Panc1 (cell line): ENCODE results near the gene RPS28. TPM values are rescaled to one million over a fixed set of nuclear protein-coding genes. Genes with fewer than 3 reads are reported as not detected.

ENCODE experiments used
- ATAC-seq: fragments of 200-7000 bp; cut with Tn5 transposase; 2 replicates; pipeline ENCODE4 v1.9.1; 2020; ENCODE audit warnings: mild to moderate bottlenecking, moderate library complexity
- BruUV-seq: library from RNA; stranded (reverse); fragments of 400-500 nt; replicated peaks from 2 replicates; lab custom pipeline; 2021; lab: Mats Ljungman, UMichigan
- CTCF ChIA-PET: fragments of 300-600 bp; sonication (Branson Sonifier 250); formaldehyde crosslinking; loops from one replicate; lab custom pipeline; 2022; ENCODE audit warnings: antibody characterized with exemption; lab: Charles Lee
- POLR2A ChIA-PET: fragments of 300-600 bp; sonication (Branson Sonifier 250); formaldehyde crosslinking; loops from one replicate; lab custom pipeline; 2022; ENCODE audit warnings: antibody characterized with exemption; lab: Charles Lee
- DNase-seq: peaks from one replicate; pipeline ENCODE4 v3.0.0-alpha.2; 2010; ENCODE audit warnings: low read depth, low spot score
- H3K27ac ChIP-seq: 2 replicates; pipeline ENCODE4 v1.5.1; 2011; ENCODE audit warnings: mild to moderate bottlenecking, low read length, inconsistent platforms
- H3K27me3 ChIP-seq: fragments of 200-500 bp; sonication (Bioruptor generic); 2 replicates; pipeline ENCODE4 v1.6.0; 2014; ENCODE audit warnings: low read length, inconsistent platforms; ENCODE audit not compliant: control insufficient read depth, insufficient read depth
- H3K36me3 ChIP-seq: fragments of 200-500 bp; sonication (Bioruptor generic); 2 replicates; pipeline ENCODE4 v1.5.1; 2014; ENCODE audit warnings: inconsistent platforms, mild to moderate bottlenecking, low read length, moderate library complexity; ENCODE audit not compliant: control insufficient read depth, insufficient read depth
- H3K4me1 ChIP-seq: 2 replicates; pipeline ENCODE4 v1.5.1; 2011; ENCODE audit warnings: inconsistent platforms, mild to moderate bottlenecking, low read length, moderate library complexity; ENCODE audit not compliant: control insufficient read depth, insufficient read depth
- H3K4me3 ChIP-seq, 2 experiments: 2 replicates each; pipeline ENCODE4 v1.5.1; 2011 to 2012; ENCODE audit warnings: low read depth in 2 of 2, low read length in 2 of 2, mild to moderate bottlenecking in 2 of 2, inconsistent platforms in 1 of 2, moderate library complexity in 1 of 2
- H3K9me3 ChIP-seq: fragments of 200-500 bp; sonication (Bioruptor generic); 2 replicates; pipeline ENCODE4 v1.5.1; 2014; ENCODE audit warnings: low read depth, mild to moderate bottlenecking, inconsistent platforms, low read length, moderate library complexity; ENCODE audit not compliant: control insufficient read depth, insufficient read depth
- POLR2AphosphoS5 ChIP-seq: IDR thresholded peaks from 2 replicates; pipeline ENCODE4 v1.6.1; 2012; ENCODE audit warnings: mild to moderate bottlenecking, low read depth, low read length, moderate library complexity
- REST ChIP-seq, 2 experiments: IDR thresholded peaks; 2 replicates each; pipeline ENCODE4 v1.6.1; 2011 to 2012; ENCODE audit warnings: low read depth in 2 of 2, control low read depth in 1 of 2, low read length in 1 of 2, mild to moderate bottlenecking in 1 of 2, moderate library complexity in 1 of 2; ENCODE audit not compliant: insufficient read depth in 1 of 2
- SIN3A ChIP-seq: IDR thresholded peaks from 2 replicates; pipeline ENCODE4 v1.6.1; 2012; ENCODE audit warnings: low read depth, mild to moderate bottlenecking, low read length, moderate library complexity, borderline replicate concordance; ENCODE audit not compliant: insufficient read depth
- TCF7L2 ChIP-seq: IDR thresholded peaks from 2 replicates; pipeline ENCODE4 v1.6.1; 2011; ENCODE audit warnings: mild to moderate bottlenecking, low read depth, low read length, inconsistent platforms
- in situ Hi-C: cut with HindIII; loops from 2 replicates; pipeline ENCODE4 v1.10.0; 2016; ENCODE audit warnings: low sequenced_read_pairs, low pct_unique_long_range_greater_than_20kb
- intact Hi-C: fragments of 100-400 bp; cut with micrococcal nuclease; formaldehyde crosslinking; loops from one replicate; pipeline ENCODE4 v1.10.0; 2022; ENCODE audit not compliant: unreplicated experiment
- total RNA-seq: library from RNA; stranded (reverse); gene quantifications from one replicate; pipeline ENCODE4 v1.2.1, GENCODE V29; 2021; ENCODE audit not compliant: unreplicated experiment
- TF ChIP-seq, protein P1 (sequence below): fragments of 450-650 bp; IDR thresholded peaks from 2 replicates; pipeline ENCODE4 v1.5.1; 2017; ENCODE audit warnings: mild to moderate bottlenecking

RPS28 gene
- total RNA-seq, 1 experiment from 2014 or later, result 1,096 TPM

- intact Hi-C loops (no loop called here), in situ Hi-C loops (no loop called here)
- Histone ChIP-seq H3K27ac (no peak overlapping the region), H3K4me1 (no peaks in the 10 kb centered on the region), H3K4me3 (no peak overlapping the region), H3K36me3 (no peaks in the 10 kb centered on the region), H3K9me3 (no peaks in the 10 kb centered on the region), H3K27me3 (no peaks in the 10 kb centered on the region; the same call in 1 of the 2 replicates)
- ATAC-seq (no peak), DNase-seq (no peak)
- BruUV-seq, result no TSS peak
- CTCF ChIA-PET, result no interaction called here
- TF ChIP-seq, protein P1, sequence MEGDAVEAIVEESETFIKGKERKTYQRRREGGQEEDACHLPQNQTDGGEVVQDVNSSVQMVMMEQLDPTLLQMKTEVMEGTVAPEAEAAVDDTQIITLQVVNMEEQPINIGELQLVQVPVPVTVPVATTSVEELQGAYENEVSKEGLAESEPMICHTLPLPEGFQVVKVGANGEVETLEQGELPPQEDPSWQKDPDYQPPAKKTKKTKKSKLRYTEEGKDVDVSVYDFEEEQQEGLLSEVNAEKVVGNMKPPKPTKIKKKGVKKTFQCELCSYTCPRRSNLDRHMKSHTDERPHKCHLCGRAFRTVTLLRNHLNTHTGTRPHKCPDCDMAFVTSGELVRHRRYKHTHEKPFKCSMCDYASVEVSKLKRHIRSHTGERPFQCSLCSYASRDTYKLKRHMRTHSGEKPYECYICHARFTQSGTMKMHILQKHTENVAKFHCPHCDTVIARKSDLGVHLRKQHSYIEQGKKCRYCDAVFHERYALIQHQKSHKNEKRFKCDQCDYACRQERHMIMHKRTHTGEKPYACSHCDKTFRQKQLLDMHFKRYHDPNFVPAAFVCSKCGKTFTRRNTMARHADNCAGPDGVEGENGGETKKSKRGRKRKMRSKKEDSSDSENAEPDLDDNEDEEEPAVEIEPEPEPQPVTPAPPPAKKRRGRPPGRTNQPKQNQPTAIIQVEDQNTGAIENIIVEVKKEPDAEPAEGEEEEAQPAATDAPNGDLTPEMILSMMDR, result no peak
- no peak for TF ChIP-seq SIN3A
- TF ChIP-seq REST (IDR thresholded peaks at IDR 0.05; ENCODE audit: insufficient read depth in 1 of 2, low read depth in 2 of 2, low read length in 1 of 2), result no peak
- TF ChIP-seq TCF7L2, result no peak
- no peak for TF ChIP-seq POLR2AphosphoS5
- POLR2A ChIA-PET, result interaction anchor here (0.5 kb wide), 1 partner anchor 161 kb away, joined by 3 read pairs; no protein-coding TSS in a partner anchor
Observed at GRCh38 chr19:8336072-8336569, 14.8 kb downstream of the RPS28 start.

- ATAC-seq, result no peak
- Histone ChIP-seq H3K27me3 (no peaks in the 10 kb centered on the region; the same call in 1 of the 2 replicates), H3K9me3 (no peaks in the 10 kb centered on the region), H3K27ac (no peak overlapping the region), H3K4me1 (no peaks in the 10 kb centered on the region), H3K36me3 (no peaks in the 10 kb centered on the region), H3K4me3 (no peak overlapping the region)
- POLR2A ChIA-PET, result no interaction called here
- in situ Hi-C loops (no loop called here), intact Hi-C loops (no loop called here)
- no TSS peak for BruUV-seq
- DNase-seq, result no peak
- CTCF ChIA-PET, result no interaction called here
- TF ChIP-seq POLR2AphosphoS5 (no peak), SIN3A (no peak), REST (IDR thresholded peaks at IDR 0.05; ENCODE audit: insufficient read depth in 1 of 2, low read depth in 2 of 2, low read length in 1 of 2) (no peak), TCF7L2 (no peak)
- TF ChIP-seq, protein P1, result no peak
Observed at GRCh38 chr19:8336660-8337059, 15.4 kb downstream of the RPS28 start.
